Activated T-helper 9 cell treated with anti-CD3 and anti-CD28 coated beads, Interleukin-2, amount 50 U/mL, for 16 hours (primary cell): ENCODE measurements around the gene KRTAP20-1.

Experiments used
- DNase-seq: peaks from one replicate; pipeline ENCODE4 v3.0.0-alpha.2; 2020; ENCODE audit warnings: low read depth

KRTAP20-1 gene

GRCh38 chr21:30616125-30616524, at the start of gene KRTAP20-1:
KRTAP20-1 (plus strand) TSS chr21:30616425; CDS start chr21:30616455, 30 bp downstream.
- no peak for DNase-seq

- no peak for DNase-seq
These were observed 48.6 kb upstream of the KRTAP20-1 start for GRCh38 chr21:30567617-30568016.

- no peak for DNase-seq
These were observed 38.5 kb upstream of the KRTAP20-1 start for GRCh38 chr21:30577766-30578165.

- no peak for DNase-seq
These were observed 36.9 kb upstream of the KRTAP20-1 start for GRCh38 chr21:30579346-30579745.

GRCh38 chr21:30580132-30580531, 36.1 kb upstream of the KRTAP20-1 start:
- DNase-seq: no peak

GRCh38 chr21:30582870-30583269, 33.4 kb upstream of the KRTAP20-1 start:
- no peak for DNase-seq

GRCh38 chr21:30590297-30590696, 25.9 kb upstream of the KRTAP20-1 start, which contains the start of gene KRTAP22-2:
KRTAP22-2 (minus strand) TSS chr21:30590397.
- DNase-seq: no peak

GRCh38 chr21:30592140-30592539, 24.1 kb upstream of the KRTAP20-1 start, which contains the start of gene KRTAP6-3:
KRTAP6-3 (plus strand) TSS chr21:30592440; CDS start chr21:30592446, 6 bp downstream.
- no peak for DNase-seq

- no peak for DNase-seq
These were observed 17.4 kb upstream of the KRTAP20-1 start, which contains the start of gene KRTAP6-2 for GRCh38 chr21:30598802-30599201. KRTAP6-2 (minus strand) TSS chr21:30598902; CDS start chr21:30598874, 28 bp downstream.

GRCh38 chr21:30600787-30601186, 15.4 kb upstream of the KRTAP20-1 start, which contains the start of gene KRTAP22-1:
KRTAP22-1 (plus strand) TSS chr21:30601087.
- no peak for DNase-seq

GRCh38 chr21:30605968-30606367, 10.3 kb upstream of the KRTAP20-1 start:
- no peak for DNase-seq

- DNase-seq: no peak
These were observed 4.1 kb upstream of the KRTAP20-1 start for GRCh38 chr21:30612132-30612531.

- DNase-seq: no peak
These were observed 2.4 kb upstream of the KRTAP20-1 start, which contains the start of gene KRTAP6-1 for GRCh38 chr21:30613836-30614235. KRTAP6-1 (minus strand) TSS chr21:30613930; CDS start chr21:30613904, 26 bp downstream.

- DNase-seq: no peak
These were observed 1.0 kb upstream of the KRTAP20-1 start for GRCh38 chr21:30615199-30615598.

GRCh38 chr21:30620080-30620479, 3.9 kb downstream of the KRTAP20-1 start:
- no peak for DNase-seq

- no peak for DNase-seq
These were observed 4.3 kb downstream of the KRTAP20-1 start, which contains the start of gene KRTAP20-4 for GRCh38 chr21:30620522-30620921. KRTAP20-4 (plus strand) TSS chr21:30620627.

GRCh38 chr21:30623362-30623761, 7.1 kb downstream of the KRTAP20-1 start:
- no peak for DNase-seq

- DNase-seq: no peak
These were observed 9.4 kb downstream of the KRTAP20-1 start for GRCh38 chr21:30625449-30626165.

GRCh38 chr21:30628109-30628508, 11.9 kb downstream of the KRTAP20-1 start:
- DNase-seq: no peak

GRCh38 chr21:30629200-30629599, 13.0 kb downstream of the KRTAP20-1 start:
- DNase-seq: no peak

GRCh38 chr21:30634906-30635305, 18.7 kb downstream of the KRTAP20-1 start, which contains the start of gene KRTAP20-2:
KRTAP20-2 (plus strand) TSS chr21:30635206; CDS start chr21:30635264, 58 bp downstream.
- no peak for DNase-seq

- DNase-seq: no peak
These were observed 22.5 kb downstream of the KRTAP20-1 start for GRCh38 chr21:30638686-30639085.

- no peak for DNase-seq
These were observed 26.3 kb downstream of the KRTAP20-1 start, which contains the start of gene KRTAP20-3 for GRCh38 chr21:30642564-30642963. KRTAP20-3 (plus strand) TSS chr21:30642864.
